Naive thymus-derived CD4-positive, alpha-beta T cell (primary cell): ENCODE results near the gene CCDC88C. TPM values are rescaled to one million over a fixed set of nuclear protein-coding genes. Genes with fewer than 3 reads are reported as not detected.
A peak's percentile ranks its signal among the peaks of the same experiment; 100 is the strongest.

Source experiments
- ATAC-seq: fragments of 150-1000 bp; cut with Tn5 transposase; 2 replicates; pipeline ENCODE4 v1.10.0; 2021; ENCODE audit warnings: mild to moderate bottlenecking, moderate library complexity
- CTCF ChIA-PET: fragments of 350-600 bp; sonication (Branson Sonifier 250); formaldehyde crosslinking; loops from one replicate; lab custom pipeline; 2021; ENCODE audit warnings: antibody characterized with exemption; lab: Charles Lee
- POLR2A ChIA-PET: fragments of 350-600 bp; sonication (Branson Sonifier 250); formaldehyde crosslinking; loops from one replicate; lab custom pipeline; 2021; ENCODE audit warnings: antibody characterized with exemption, inconsistent platforms; lab: Charles Lee
- DNase-seq, 9 donors: peaks; one replicate each; pipeline versions ENCODE4 v3.0.0 to v3.0.0-alpha.2; 2020 to 2022; ENCODE audit warnings: mixed read lengths in 1 of 9
- H3K27ac ChIP-seq: one replicate; pipeline ENCODE4 v1.7.0; 2013; ENCODE audit warnings: mild to moderate bottlenecking, low read depth, low read length, moderate library complexity
- H3K27me3 ChIP-seq, 2 donors: one replicate each; pipeline ENCODE4 v1.7.0; 2013; ENCODE audit warnings: low read length in 2 of 2, mild to moderate bottlenecking in 2 of 2, moderate library complexity in 2 of 2; ENCODE audit not compliant: control insufficient read depth in 2 of 2, insufficient read depth in 2 of 2
- H3K36me3 ChIP-seq, 3 experiments: 1 replicate in 2 of 3; 2 replicates in 1 of 3; pipeline ENCODE4 v1.7.0; 2013; ENCODE audit warnings: low read length in 3 of 3, mild to moderate bottlenecking in 3 of 3, moderate library complexity in 1 of 3; ENCODE audit not compliant: insufficient read depth in 3 of 3, control insufficient read depth in 2 of 3
- H3K4me1 ChIP-seq, 2 donors: one replicate each; pipeline ENCODE4 v1.7.0; 2013; ENCODE audit warnings: low read length in 2 of 2, mild to moderate bottlenecking in 2 of 2, moderate library complexity in 1 of 2; ENCODE audit not compliant: control insufficient read depth in 2 of 2, insufficient read depth in 2 of 2
- H3K4me3 ChIP-seq: 2 replicates; pipeline ENCODE4 v1.7.0; 2013; ENCODE audit warnings: mild to moderate bottlenecking, low read length
- H3K9me3 ChIP-seq, 3 experiments: 1 replicate in 2 of 3; 2 replicates in 1 of 3; pipeline ENCODE4 v1.7.0; 2013; ENCODE audit warnings: low read length in 3 of 3; ENCODE audit not compliant: control insufficient read depth in 2 of 3
- H3K27ac Mint-ChIP-seq, 9 donors: one replicate each; pipeline ENCODE4 v1.8.0; 2020 to 2022; ENCODE audit warnings: mixed read lengths in 9 of 9, mild to moderate bottlenecking in 8 of 9, moderate library complexity in 5 of 9, inconsistent platforms in 2 of 9
- H3K27me3 Mint-ChIP-seq, 5 donors: one replicate each; pipeline ENCODE4 v1.8.0; 2021 to 2022; ENCODE audit warnings: mixed read lengths in 5 of 5, mild to moderate bottlenecking in 1 of 5
- H3K36me3 Mint-ChIP-seq, 5 donors: one replicate each; pipeline ENCODE4 v1.8.0; 2020 to 2022; ENCODE audit warnings: mixed read lengths in 5 of 5, mild to moderate bottlenecking in 3 of 5, inconsistent platforms in 1 of 5
- H3K4me1 Mint-ChIP-seq, 7 donors: one replicate each; pipeline ENCODE4 v1.8.0; 2020 to 2022; ENCODE audit warnings: mixed read lengths in 7 of 7, mild to moderate bottlenecking in 3 of 7, inconsistent platforms in 1 of 7
- H3K4me3 Mint-ChIP-seq, 10 donors: one replicate each; pipeline ENCODE4 v1.8.0; 2020 to 2022; ENCODE audit warnings: mild to moderate bottlenecking in 10 of 10, mixed read lengths in 10 of 10, moderate library complexity in 6 of 10, inconsistent platforms in 2 of 10
- H3K9me3 Mint-ChIP-seq, 11 donors: one replicate each; pipeline ENCODE4 v1.8.0; 2020 to 2022; ENCODE audit warnings: mixed read lengths in 11 of 11, mild to moderate bottlenecking in 4 of 11, inconsistent platforms in 1 of 11, moderate library complexity in 1 of 11
- intact Hi-C, 2 donors: fragments of 100-400 bp; cut with micrococcal nuclease; formaldehyde crosslinking; loops; one replicate each; pipeline ENCODE4 v1.15.1; 2023
- polyA plus RNA-seq, 2 donors: library from polyadenylated mRNA; unstranded; fragments of 300-500 nt; fragmentation: Illumina TruSeq; gene quantifications; one replicate each; pipeline ENCODE4 v1.2.3, GENCODE V29; 2021
- total RNA-seq, 6 experiments: library from RNA in 5 of 6; stranded (reverse) in 5 of 6; gene quantifications; 1 replicate in 5 of 6; 2 replicates in 1 of 6; pipeline ENCODE4 v1.2.3 and lab custom pipeline; 2021 to 2026

Gene CCDC88C
- total and polyA plus RNA-seq, 7 experiments from 2014 or later, result 23.6 to 324 (median 274) TPM

DNA sequence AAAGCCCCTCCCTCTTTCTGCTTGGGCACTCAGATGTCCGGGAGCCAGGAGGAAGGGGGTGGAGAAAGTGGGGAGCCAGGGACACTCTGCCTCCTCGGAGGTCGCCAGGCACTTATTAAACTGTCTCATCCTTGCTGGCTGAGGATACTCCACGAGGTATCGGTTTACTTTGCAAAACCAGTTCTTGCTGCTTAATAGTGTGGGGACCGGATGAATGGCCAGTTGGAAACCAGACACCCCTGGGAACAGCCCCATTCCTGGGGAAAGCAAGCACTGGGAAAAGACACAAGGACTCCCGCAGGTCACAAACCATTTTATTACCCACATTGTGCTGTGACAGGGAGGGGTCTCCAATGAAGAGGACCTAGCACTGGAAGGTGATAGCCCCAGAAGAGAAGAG, 34.2 kb downstream of the CCDC88C start:
- Mint-ChIP-seq H3K27me3 (no peaks in the 10 kb centered on the region), H3K36me3 (peaks cover 0 to 22% (median 5%) of the 10 kb centered on the region in 5 donors), H3K4me3 (peak overlapping the region in 4 of 10 donors; percentile 21 to 87 (median 74)), H3K4me1 (peaks cover 72 to 100% (median 93%) of the 10 kb centered on the region in 7 donors), H3K27ac (peak overlapping the region in 8 of 9 donors; percentile 41 to 98 (median 74)), H3K9me3 (no peaks in the 10 kb centered on the region)
- CTCF ChIA-PET, result no interaction called here
- DNase-seq (no peak), ATAC-seq (no peak)
- Histone ChIP-seq H3K4me3 (no peak overlapping the region), H3K9me3 (no peaks in the 10 kb centered on the region), H3K4me1 (peaks cover 88 to 91% of the 10 kb centered on the region in 2 donors), H3K27me3 (no peaks in the 10 kb centered on the region), H3K36me3 (peaks cover 0 to 22% (median 0%) of the 10 kb centered on the region in 3 experiments), H3K27ac (peak overlapping the region; percentile 55)
- POLR2A ChIA-PET, result interaction anchor here (0.6 to 1.6 kb wide), 3 partner anchors 10 to 15 kb away, joined by 3 to 4 read pairs (median 3); no protein-coding TSS in a partner anchor
- intact Hi-C loops, result no loop called here

DNA sequence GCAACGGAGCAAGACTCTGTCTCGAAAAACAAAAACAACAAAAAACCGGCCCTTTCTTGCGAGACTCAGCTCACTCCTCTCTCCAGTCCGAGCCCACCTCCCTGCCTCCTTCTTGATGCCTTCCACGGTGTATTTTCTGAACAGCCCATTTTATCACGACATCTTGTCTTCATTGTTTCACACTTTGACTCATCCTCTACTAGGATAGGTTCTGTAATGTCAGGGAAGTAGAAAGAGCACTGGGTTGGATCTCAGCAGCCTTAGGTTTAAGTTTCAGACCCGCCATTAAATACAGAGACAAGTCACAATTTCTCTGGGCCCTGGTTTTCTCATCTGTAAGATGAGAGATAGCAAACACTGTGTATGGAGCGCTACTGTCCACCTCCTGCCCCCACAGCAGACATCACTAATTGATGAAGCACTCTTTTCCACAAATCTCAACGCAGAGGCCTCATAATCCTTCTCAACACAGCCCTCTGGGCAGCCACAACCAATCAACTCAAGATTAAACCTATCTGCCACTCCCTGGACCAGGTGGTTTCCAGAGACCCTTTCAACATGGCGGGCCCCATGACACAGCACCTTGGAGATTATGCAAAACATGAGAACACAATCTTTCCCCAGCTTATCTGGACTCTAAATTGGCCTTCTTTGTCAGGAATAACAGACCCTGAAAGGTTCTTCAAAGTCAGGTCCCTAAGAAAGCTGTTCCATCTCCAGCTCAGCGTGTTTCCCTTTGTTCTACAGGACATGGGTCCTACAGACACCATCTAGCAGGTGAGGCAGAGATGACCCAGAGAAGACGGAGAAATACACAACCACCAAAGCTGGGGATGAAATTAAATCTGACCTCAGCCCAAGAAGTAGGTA, 35.6 kb downstream of the CCDC88C start:
- Mint-ChIP-seq H3K4me3 (peak overlapping the region in 9 of 10 donors; percentile 36 to 87 (median 63)), H3K4me1 (peaks cover 77 to 100% (median 93%) of the 10 kb centered on the region in 7 donors), H3K27ac (peak overlapping the region; percentile 44 to 98 (median 83)), H3K27me3 (no peaks in the 10 kb centered on the region), H3K36me3 (peaks cover 0 to 30% (median 4%) of the 10 kb centered on the region in 5 donors), H3K9me3 (no peaks in the 10 kb centered on the region)
- H3K4me1 ChIP-seq, result peaks cover 89 to 91% of the 10 kb centered on the region in 2 donors
- peak overlapping the region; percentile 55 for H3K27ac ChIP-seq
- ChIA-PET POLR2A (interaction anchor here (0.9 to 1.6 kb wide), 2 partner anchors 9 to 166 kb away, joined by 3 to 4 read pairs; no protein-coding TSS in a partner anchor), CTCF (interaction anchor here (0.6 to 0.8 kb wide), 2 partner anchors 41 to 59 kb away, joined by 3 to 6 read pairs; no protein-coding TSS in a partner anchor)
- no peak overlapping the region for H3K4me3 ChIP-seq
- ATAC-seq (no peak), DNase-seq (no peak)
- H3K9me3 ChIP-seq, result no peaks in the 10 kb centered on the region
- intact Hi-C loops, result loop anchor here in 1 of 2 donors (1.0 kb wide), 1 partner anchor 9 kb away; no protein-coding TSS in a partner anchor
- H3K36me3 ChIP-seq, result peaks cover 0 to 19% (median 0%) of the 10 kb centered on the region in 3 experiments
- no peaks in the 10 kb centered on the region for H3K27me3 ChIP-seq

DNA sequence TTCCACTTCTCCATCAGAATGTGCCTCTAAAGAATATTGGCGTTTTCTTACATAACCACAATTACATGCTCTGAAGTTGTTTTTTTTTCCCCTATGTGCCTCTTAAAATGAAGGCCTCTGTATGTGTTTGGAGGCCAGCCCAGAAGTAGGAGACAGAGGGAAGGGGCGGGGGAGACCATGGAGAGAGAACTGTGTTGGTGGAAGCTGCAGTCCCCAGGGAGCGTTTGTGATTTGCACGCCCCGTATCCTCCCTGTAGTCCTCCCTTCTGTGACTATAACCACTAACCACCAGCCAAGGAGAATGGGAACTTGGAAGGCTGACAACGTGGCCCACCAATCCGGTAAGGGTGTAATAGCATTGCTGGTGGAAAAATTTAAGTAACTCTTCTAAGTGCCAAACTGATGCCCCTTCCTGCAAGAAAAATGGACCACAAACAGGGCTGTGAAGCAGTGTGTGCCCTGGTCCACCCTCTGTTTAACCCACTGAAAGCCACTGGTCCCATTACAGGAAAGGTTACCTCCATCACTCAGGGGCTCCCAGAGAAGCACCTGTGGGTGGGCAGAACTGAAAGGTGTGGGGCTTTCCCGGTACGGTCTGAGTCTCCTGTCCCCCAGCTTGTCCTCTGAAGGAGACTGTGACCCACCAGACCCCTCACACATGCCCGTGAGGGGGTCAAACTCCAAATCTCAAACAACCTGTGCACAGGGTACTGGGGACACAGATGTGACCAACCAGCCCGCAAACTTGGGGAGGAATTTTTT, 36.8 kb downstream of the CCDC88C start:
- DNase-seq (no peak), ATAC-seq (no peak)
- no peak overlapping the region for H3K4me3 ChIP-seq
- Mint-ChIP-seq H3K27me3 (no peaks in the 10 kb centered on the region), H3K27ac (peak overlapping the region; percentile 42 to 98 (median 83)), H3K36me3 (peaks cover 0 to 30% (median 4%) of the 10 kb centered on the region in 5 donors), H3K9me3 (no peaks in the 10 kb centered on the region), H3K4me3 (peak overlapping the region in 9 of 10 donors; percentile 29 to 87 (median 56)), H3K4me1 (peaks cover 82 to 100% (median 96%) of the 10 kb centered on the region in 7 donors)
- CTCF ChIA-PET, result no interaction called here
- H3K9me3 ChIP-seq, result no peaks in the 10 kb centered on the region
- H3K27ac ChIP-seq, result peak overlapping the region; percentile 50
- no peaks in the 10 kb centered on the region for H3K27me3 ChIP-seq
- POLR2A ChIA-PET, result interaction anchor here (1.5 to 2.2 kb wide), 2 partner anchors 7 to 11 kb away, joined by 3 to 11 read pairs; no protein-coding TSS in a partner anchor
- peaks cover 0 to 19% (median 0%) of the 10 kb centered on the region in 3 experiments for H3K36me3 ChIP-seq
- intact Hi-C loops, result no loop called here
- H3K4me1 ChIP-seq, result peaks cover 90 to 94% of the 10 kb centered on the region in 2 donors

DNA sequence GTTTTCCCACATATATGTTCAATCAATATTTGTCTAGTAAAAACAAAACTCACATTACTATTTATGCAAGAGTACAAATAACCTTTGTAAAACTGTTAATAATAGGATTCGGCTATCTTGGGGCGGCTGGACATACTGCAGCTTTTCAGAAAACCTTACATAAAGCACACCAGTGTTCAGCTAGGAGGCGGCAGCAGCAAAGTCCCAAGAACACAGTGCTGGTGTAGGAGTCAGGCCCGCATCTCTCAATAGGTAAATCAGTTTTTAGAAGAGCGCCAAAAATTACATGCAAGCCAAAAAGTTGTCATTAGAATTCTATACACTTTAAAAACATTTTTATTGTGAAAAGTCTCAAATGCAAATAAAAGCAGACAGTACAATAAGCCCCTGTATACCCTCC, 37.5 kb downstream of the CCDC88C start:
- no peak overlapping the region for H3K4me3 ChIP-seq
- ChIA-PET POLR2A (interaction anchor here (0.7 to 3.8 kb wide), 4 partner anchors 8 to 1178 kb away, joined by 3 to 26 read pairs (median 7); partner anchors contain the start of gene CCDC88C), CTCF (no interaction called here)

DNA sequence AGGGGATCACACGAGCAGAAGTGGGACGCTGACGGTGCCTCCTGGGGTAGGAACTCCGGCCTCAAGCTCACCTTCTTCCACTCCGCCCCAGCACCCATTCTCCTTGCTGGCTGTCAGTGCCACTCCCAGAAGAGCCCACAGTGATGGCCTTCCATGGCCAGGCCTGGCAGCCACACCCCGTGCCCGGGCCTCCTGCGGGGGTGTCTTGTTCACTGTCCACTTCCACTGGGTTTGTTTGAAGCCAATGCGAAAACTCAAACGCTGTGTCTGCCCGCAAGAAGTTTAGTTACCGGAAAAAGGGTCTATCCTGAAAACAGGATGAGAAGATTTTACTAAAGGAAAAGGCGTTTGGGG, 38.1 kb downstream of the CCDC88C start:
- intact Hi-C loops, result no loop called here

More for the DNA sequence above, 37.5 kb downstream of the CCDC88C start:
- intact Hi-C loops, result no loop called here
- Histone ChIP-seq H3K36me3 (peaks cover 0 to 19% (median 0%) of the 10 kb centered on the region in 3 experiments), H3K4me1 (peaks cover 90 to 94% of the 10 kb centered on the region in 2 donors), H3K9me3 (no peaks in the 10 kb centered on the region), H3K27me3 (no peaks in the 10 kb centered on the region), H3K27ac (peak overlapping the region; percentile 50)
- Mint-ChIP-seq H3K4me3 (peak overlapping the region in 9 of 10 donors; percentile 1 to 87 (median 45)), H3K36me3 (peaks cover 0 to 30% (median 4%) of the 10 kb centered on the region in 5 donors), H3K9me3 (no peaks in the 10 kb centered on the region), H3K27ac (peak overlapping the region; percentile 16 to 98 (median 83)), H3K27me3 (no peaks in the 10 kb centered on the region), H3K4me1 (peaks cover 85 to 100% (median 98%) of the 10 kb centered on the region in 7 donors)
- no peak for ATAC-seq
- DNase-seq, result no peak

More for the DNA sequence above, 38.1 kb downstream of the CCDC88C start:
- H3K9me3 Mint-ChIP-seq, result no peaks in the 10 kb centered on the region
- peak overlapping the region in 8 of 10 donors; percentile 17 to 87 (median 28) for H3K4me3 Mint-ChIP-seq
- H3K27me3 ChIP-seq, result no peaks in the 10 kb centered on the region
- ChIA-PET POLR2A (interaction anchor here (0.7 to 3.8 kb wide), 4 partner anchors 8 to 1179 kb away, joined by 3 to 26 read pairs (median 7); partner anchors contain the start of gene CCDC88C), CTCF (no interaction called here)
- no peak overlapping the region for H3K4me3 ChIP-seq
- DNase-seq (no peak), ATAC-seq (no peak)
- peaks cover 0 to 25% (median 4%) of the 10 kb centered on the region in 5 donors for H3K36me3 Mint-ChIP-seq
- peaks cover 84 to 100% (median 98%) of the 10 kb centered on the region in 7 donors for H3K4me1 Mint-ChIP-seq
- H3K27me3 Mint-ChIP-seq, result no peaks in the 10 kb centered on the region
- H3K27ac Mint-ChIP-seq, result peak overlapping the region in 8 of 9 donors; percentile 60 to 98 (median 90)
- no peaks in the 10 kb centered on the region for H3K9me3 ChIP-seq
- H3K27ac ChIP-seq, result peak overlapping the region; percentile 1
- H3K4me1 ChIP-seq, result peaks cover 90 to 94% of the 10 kb centered on the region in 2 donors
- peaks cover 0 to 19% (median 0%) of the 10 kb centered on the region in 3 experiments for H3K36me3 ChIP-seq
